Erythroblast (primary cell): Measurements from ENCODE around the gene ILF2.

Source experiments
- GATA1 ChIP-seq: IDR thresholded peaks from 2 replicates; pipeline ENCODE4 v1.6.1; 2011; ENCODE audit warnings: low read depth, mild to moderate bottlenecking, control low read depth, low read length, moderate library complexity
- POLR2A ChIP-seq: IDR thresholded peaks from 2 replicates; pipeline ENCODE4 v1.6.1; 2011; ENCODE audit warnings: mild to moderate bottlenecking, low read length

- TF ChIP-seq POLR2A, result no peak
- TF ChIP-seq GATA1, result no peak
These were observed 11.9 kb upstream of the ILF2 start for GRCh38 chr1:153682730-153683129.
